Measurements from ENCODE around the gene CASP2. TPM values are rescaled to one million over a fixed set of nuclear protein-coding genes. Genes with fewer than 3 reads are reported as not detected.

The CASP2 gene
- total and polyA plus RNA-seq, 2 of the 13 experiments (the other 11 are each of a cell fraction or from before 2014, with no cell fraction given), result 10.2 to 13.7 TPM

DNA sequence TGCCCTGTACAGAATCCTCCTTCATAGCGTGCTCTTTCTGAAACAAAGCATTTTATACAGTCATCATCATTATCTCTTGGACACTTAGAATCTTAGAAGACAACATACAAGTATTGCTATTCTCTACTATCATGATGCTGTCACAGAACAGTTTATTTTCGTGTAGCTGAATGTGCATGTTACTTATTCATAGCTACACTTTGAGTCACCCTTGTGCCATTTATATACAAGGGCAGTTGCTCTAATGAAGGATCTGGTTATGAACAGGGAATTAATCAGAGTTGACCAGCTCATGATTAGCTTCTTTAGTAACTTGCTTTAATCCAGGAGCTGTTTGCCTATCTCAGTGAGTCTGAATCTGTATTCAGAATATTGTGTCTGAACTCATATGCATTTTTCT is 11.2 kb downstream of the CASP2 start:
- WGBS (ENCODE audit: low lambda C conversion rate), result 94% methylated on average over 2 of the region's 2 CpGs
- Histone ChIP-seq H3K27ac (ENCODE audit: extremely low read length, insufficient read depth, low read length) (no peak overlapping the region), H3K36me3 (replicated peaks in 1 of 2; ENCODE audit: control insufficient read depth in 1 of 2, insufficient read depth in 2 of 2, low read length in 2 of 2) (peaks cover 29 to 83% of the 10 kb centered on the region in 2 experiments), H3K4me2 (ENCODE audit: low read depth, low read length) (no peak overlapping the region), H3K4me3 (replicated peaks in 1 of 3; ENCODE audit: insufficient read depth in 1 of 3, low read depth in 2 of 3, low read length in 3 of 3) (no peak overlapping the region), H3K9me3 (ENCODE audit: low read length) (no peaks in the 10 kb centered on the region), H3K27me3 (ENCODE audit: control insufficient read depth in 1 of 2, insufficient read depth in 2 of 2, low read length in 2 of 2) (no peaks in the 10 kb centered on the region), H3K79me2 (ENCODE audit: insufficient read depth, low read length) (no peaks in the 10 kb centered on the region), H3K4me1 (ENCODE audit: insufficient read depth, low read length) (no peaks in the 10 kb centered on the region), H4K20me1 (ENCODE audit: insufficient read depth, low read length) (no peaks in the 10 kb centered on the region), H2AFZ (ENCODE audit: low read length) (no peak overlapping the region), H3K9ac (ENCODE audit: insufficient read depth, low read depth, low read length) (no peak overlapping the region)
- BruUV-seq (replicated peaks), result no TSS peak
- TF ChIP-seq ZNF292 (CRISPR knock-in tag; IDR thresholded peaks at IDR 0.05; ENCODE audit: borderline replicate concordance, low read depth) (no peak), ZNF234 (CRISPR knock-in tag; conservative IDR thresholded peaks at IDR 0.05) (no peak), ZNF879 (CRISPR knock-in tag; IDR thresholded peaks at IDR 0.05) (no peak), ZNF20 (CRISPR knock-in tag; IDR thresholded peaks at IDR 0.05) (no peak), PHB2 (IDR thresholded peaks at IDR 0.05; ENCODE audit: partially characterized antibody) (no peak), MAFF (IDR thresholded peaks at IDR 0.05; ENCODE audit: low read depth, low read length) (no peak), HOXA5 (CRISPR knock-in tag; IDR thresholded peaks at IDR 0.05) (no peak), ZNF550 (CRISPR knock-in tag; IDR thresholded peaks at IDR 0.05; ENCODE audit: borderline replicate concordance) (no peak), ARHGAP35 (CRISPR knock-in tag; IDR thresholded peaks at IDR 0.05; ENCODE audit: borderline replicate concordance) (no peak), MLLT10 (CRISPR knock-in tag; IDR thresholded peaks at IDR 0.05) (no peak), HDAC6 (IDR thresholded peaks at IDR 0.05; ENCODE audit: low read depth, low read length) (no peak), HNRNPH1 (optimal IDR thresholded peaks at IDR 0.05; ENCODE audit: low read depth, low read length) (no peak), NONO (IDR thresholded peaks at IDR 0.05) (no peak), NONO (CRISPR knock-in tag; conservative IDR thresholded peaks at IDR 0.05) (no peak)
- TF ChIP-seq, protein P1, sequence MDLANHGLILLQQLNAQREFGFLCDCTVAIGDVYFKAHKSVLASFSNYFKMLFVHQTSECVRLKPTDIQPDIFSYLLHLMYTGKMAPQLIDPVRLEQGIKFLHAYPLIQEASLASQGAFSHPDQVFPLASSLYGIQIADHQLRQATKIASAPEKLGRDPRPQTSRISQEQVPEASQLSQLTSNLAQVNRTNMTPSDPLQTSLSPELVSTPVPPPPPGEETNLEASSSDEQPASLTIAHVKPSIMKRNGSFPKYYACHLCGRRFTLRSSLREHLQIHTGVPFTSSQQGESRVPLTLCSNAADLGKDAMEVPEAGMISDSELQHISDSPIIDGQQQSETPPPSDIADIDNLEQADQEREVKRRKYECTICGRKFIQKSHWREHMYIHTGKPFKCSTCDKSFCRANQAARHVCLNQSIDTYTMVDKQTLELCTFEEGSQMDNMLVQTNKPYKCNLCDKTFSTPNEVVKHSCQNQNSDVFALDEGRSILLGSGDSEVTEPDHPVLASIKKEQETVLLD (CRISPR knock-in tag; IDR thresholded peaks at IDR 0.05; ENCODE audit: low read depth), result no peak
- TF ChIP-seq, protein P2, sequence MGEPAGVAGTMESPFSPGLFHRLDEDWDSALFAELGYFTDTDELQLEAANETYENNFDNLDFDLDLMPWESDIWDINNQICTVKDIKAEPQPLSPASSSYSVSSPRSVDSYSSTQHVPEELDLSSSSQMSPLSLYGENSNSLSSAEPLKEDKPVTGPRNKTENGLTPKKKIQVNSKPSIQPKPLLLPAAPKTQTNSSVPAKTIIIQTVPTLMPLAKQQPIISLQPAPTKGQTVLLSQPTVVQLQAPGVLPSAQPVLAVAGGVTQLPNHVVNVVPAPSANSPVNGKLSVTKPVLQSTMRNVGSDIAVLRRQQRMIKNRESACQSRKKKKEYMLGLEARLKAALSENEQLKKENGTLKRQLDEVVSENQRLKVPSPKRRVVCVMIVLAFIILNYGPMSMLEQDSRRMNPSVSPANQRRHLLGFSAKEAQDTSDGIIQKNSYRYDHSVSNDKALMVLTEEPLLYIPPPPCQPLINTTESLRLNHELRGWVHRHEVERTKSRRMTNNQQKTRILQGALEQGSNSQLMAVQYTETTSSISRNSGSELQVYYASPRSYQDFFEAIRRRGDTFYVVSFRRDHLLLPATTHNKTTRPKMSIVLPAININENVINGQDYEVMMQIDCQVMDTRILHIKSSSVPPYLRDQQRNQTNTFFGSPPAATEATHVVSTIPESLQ (CRISPR knock-in tag; conservative IDR thresholded peaks at IDR 0.05), result no peak
- TF ChIP-seq, protein P3, sequence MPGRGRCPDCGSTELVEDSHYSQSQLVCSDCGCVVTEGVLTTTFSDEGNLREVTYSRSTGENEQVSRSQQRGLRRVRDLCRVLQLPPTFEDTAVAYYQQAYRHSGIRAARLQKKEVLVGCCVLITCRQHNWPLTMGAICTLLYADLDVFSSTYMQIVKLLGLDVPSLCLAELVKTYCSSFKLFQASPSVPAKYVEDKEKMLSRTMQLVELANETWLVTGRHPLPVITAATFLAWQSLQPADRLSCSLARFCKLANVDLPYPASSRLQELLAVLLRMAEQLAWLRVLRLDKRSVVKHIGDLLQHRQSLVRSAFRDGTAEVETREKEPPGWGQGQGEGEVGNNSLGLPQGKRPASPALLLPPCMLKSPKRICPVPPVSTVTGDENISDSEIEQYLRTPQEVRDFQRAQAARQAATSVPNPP (CRISPR knock-in tag; IDR thresholded peaks at IDR 0.05), result no peak
- ATAC-seq (no peak), DNase-seq (ENCODE audit: low spot score) (no peak), FAIRE-seq (no peak)
- intact Hi-C loops (cut with micrococcal nuclease; ENCODE audit: unreplicated experiment) (no loop called here), in situ Hi-C loops (cut with HindIII; ENCODE audit: extremely low pct_ligation_motif_present, low pct_unique_long_range_greater_than_20kb) (no loop called here)
- CTCF ChIA-PET (ENCODE audit: low intra/inter-chr PET ratio, low total read pairs), result interaction anchor here (0.9 to 2.1 kb wide), 3 partner anchors 59 to 117 kb away, joined by 3 to 14 read pairs (median 4); no protein-coding TSS in a partner anchor
- POLR2A ChIA-PET, result interaction anchor here (1.2 kb wide), 1 partner anchor 12 kb away, joined by 3 read pairs; the partner anchor contains the start of gene CASP2
